NCI-H345 treated with DMSO at 0.1 percent for 48 hours (cell line): ENCODE data around the gene PSME3.

ENCODE experiments used
- DNase-seq: peaks from one replicate; lab custom pipeline; 2025; ENCODE audit not compliant: unreplicated experiment; lab: John Stamatoyannopoulos, UW

Gene PSME3

GRCh38 chr17:42832934-42833766, at the start of gene PSME3:
TSS of gene PSME3 (plus strand) at chr17:42833397. CDS start at chr17:42833632, 235 bp downstream.
- DNase-seq, result peak; percentile 82

DNA sequence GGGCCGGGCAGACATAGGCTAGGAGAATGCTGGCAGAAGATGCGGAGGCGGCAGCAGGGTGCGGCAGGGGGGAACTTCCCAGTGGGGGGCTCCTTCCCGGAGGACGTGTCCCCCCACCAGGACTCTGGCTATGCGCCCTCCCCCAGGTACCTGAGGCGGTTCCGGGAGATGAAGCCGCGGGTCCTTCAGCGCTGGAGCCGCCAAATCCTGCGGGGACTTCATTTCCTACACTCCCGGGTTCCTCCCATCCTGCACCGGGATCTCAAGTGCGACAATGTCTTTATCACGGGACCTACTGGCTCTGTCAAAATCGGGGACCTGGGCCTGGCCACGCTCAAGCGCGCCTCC, 49.4 kb upstream of the PSME3 start:
- no peak for DNase-seq

- DNase-seq, result no peak
Measured at GRCh38 chr17:42784409-42784808, 48.8 kb upstream of the PSME3 start.

DNA sequence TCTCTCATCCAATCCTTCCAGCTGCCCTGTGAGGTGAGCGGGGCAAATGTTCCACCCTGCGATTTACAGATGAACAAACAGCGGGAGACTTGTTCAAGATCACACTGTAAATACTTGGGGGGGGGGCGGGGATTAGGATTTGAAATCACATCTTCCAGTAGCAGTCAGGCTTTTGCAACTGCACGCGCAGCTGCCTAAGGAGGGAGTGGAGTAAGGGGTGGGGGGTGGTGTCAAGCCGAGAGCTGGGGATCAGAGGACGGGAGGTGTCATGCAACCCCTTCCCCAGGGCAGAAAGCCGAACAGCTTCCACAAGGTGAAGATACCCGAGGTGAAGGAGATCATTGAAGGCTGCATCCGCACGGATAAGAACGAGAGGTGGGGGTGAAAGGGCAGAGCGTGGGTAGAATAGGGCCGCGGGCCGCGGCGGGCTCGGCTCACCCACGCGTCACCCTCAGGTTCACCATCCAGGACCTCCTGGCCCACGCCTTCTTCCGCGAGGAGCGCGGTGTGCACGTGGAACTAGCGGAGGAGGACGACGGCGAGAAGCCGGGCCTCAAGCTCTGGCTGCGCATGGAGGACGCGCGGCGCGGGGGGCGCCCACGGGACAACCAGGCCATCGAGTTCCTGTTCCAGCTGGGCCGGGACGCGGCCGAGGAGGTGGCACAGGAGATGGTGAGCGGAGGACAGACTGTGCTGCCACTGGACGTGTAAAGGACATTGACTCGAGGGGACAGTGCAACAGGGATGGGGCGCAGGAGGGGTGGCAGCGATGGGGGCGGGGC, 48.2 kb upstream of the PSME3 start:
- DNase-seq, result no peak

GRCh38 chr17:42787266-42787665, 45.9 kb upstream of the PSME3 start:
- DNase-seq, result no peak

- DNase-seq, result no peak
Measured at GRCh38 chr17:42791948-42792347, 41.2 kb upstream of the PSME3 start.

GRCh38 chr17:42792545-42792944, 40.7 kb upstream of the PSME3 start:
- DNase-seq, result no peak

DNA sequence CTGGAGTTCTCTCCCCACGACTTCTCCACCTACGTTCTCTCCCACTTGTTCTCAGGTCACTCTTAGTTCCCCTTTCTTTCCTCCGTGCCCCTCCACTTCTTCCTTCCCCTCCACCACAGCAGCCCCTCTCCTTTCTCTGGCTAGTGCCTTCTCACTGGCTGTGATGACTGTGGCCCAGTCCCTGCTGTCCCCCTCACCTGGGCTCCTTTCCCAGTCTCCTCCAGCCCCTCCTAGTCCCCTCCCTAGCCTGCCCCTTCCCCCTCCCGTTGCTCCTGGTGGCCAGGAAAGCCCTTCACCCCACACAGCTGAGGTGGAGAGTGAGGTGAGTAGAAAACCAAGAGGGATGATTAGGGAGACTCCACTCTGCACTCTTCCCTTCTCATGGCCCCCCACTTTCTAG, 38.1 kb upstream of the PSME3 start:
- no peak for DNase-seq

- no peak for DNase-seq
Measured at GRCh38 chr17:42795465-42795864, 37.7 kb upstream of the PSME3 start.

GRCh38 chr17:42796066-42796758, 37.0 kb upstream of the PSME3 start:
- DNase-seq, result no peak

DNA sequence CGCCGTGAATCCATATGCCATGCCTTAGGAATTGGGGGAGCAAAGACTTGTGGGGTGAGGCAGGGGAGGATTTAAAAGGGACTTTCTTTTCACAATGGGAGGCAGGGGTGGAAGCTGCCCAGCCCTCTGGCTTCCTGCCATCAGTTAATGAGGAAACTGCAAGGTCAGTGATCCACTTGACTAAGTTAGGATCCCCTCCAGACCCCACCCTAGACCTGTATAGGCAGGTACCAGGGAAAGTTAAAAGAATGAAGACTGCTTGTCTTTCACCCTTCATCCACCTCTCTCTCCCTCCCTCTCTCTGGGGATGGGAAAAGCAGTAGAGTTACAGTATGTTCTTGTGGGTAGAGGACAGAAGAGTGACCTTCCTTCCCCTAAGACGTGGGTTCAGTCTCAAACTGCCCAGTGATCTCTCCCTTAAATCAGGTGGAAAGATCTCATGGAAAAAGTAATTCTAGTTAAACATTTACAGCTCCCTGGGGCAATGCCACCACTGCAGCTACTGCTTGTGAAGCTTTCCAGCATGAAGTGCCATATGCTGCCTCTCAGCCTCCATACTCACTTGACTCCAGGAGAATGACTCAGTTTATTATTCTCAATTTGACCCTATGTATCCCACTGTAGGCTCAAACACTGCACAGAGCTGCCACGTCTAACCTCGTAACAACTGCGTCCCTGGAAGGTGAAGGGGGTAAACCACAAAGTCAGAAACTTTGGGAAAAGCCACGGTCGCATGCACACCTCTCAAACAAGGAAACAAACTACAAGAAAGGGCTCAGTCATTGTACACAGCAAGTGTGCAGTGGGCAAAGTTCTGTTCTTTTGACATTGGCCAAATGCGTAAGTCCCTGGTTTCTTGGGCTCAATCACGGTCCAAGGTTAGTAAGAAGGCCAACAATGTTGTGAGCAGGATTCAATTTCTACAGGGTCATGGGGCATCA, 35.9 kb upstream of the PSME3 start:
- DNase-seq, result no peak

GRCh38 chr17:42798011-42798382, 35.2 kb upstream of the PSME3 start:
- no peak for DNase-seq

DNA sequence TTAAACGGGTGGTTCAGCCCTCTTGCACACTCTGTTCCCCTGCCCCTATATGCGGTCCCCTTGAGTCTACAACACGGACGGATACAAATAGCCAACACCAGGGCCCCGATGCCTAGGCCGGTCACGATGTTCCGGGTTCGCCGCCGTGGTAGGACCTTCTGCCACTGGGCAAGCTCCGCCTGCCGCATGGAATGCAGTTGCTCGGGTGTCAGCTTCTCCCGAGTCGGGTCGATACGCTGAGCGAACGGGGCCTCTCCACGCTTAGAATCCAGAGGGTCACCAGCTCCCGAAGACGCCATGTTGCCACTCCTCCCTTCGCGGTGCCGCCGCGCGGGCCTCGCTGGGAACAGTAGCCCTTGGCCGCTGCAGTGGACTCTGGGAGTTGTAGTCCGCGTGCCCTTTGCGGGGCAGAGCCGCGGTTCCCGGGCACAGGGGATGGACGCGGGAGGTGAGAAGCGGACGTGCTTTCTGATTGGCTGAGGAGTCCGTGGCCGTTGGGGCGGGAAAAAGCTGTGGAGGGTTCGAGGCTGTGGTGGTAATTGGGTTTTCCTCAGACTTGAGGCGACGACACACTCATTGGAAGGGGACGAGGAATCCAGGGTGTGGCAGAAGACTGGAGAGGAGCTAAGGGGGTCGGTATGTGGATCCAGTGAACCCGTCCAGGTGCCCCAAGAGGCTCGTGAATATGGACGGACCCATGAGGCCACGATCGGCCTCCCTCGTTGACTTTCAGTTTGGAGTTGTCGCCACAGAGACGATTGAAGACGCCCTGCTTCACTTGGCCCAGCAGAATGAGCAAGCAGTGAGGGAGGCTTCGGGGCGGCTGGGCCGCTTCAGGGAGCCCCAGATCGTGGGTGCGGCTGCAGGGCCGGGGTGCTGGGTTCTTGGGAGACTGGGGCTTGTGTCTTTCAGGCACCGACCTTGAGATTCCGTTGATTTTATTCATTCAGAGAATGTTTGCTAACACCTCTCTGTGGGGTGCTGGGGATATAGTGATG, 34.5 kb upstream of the PSME3 start, which contains the start of the genes CNTD1 and COA3:
TSS of gene CNTD1 (plus strand) at position 479 of the 998 bp plus-strand sequence. CDS start at position 686, 207 bp downstream.
TSS of gene COA3 (minus strand) at position 322 of the 998 bp plus-strand sequence. CDS start at position 299, 23 bp downstream.
- DNase-seq, result peak; percentile 75

DNA sequence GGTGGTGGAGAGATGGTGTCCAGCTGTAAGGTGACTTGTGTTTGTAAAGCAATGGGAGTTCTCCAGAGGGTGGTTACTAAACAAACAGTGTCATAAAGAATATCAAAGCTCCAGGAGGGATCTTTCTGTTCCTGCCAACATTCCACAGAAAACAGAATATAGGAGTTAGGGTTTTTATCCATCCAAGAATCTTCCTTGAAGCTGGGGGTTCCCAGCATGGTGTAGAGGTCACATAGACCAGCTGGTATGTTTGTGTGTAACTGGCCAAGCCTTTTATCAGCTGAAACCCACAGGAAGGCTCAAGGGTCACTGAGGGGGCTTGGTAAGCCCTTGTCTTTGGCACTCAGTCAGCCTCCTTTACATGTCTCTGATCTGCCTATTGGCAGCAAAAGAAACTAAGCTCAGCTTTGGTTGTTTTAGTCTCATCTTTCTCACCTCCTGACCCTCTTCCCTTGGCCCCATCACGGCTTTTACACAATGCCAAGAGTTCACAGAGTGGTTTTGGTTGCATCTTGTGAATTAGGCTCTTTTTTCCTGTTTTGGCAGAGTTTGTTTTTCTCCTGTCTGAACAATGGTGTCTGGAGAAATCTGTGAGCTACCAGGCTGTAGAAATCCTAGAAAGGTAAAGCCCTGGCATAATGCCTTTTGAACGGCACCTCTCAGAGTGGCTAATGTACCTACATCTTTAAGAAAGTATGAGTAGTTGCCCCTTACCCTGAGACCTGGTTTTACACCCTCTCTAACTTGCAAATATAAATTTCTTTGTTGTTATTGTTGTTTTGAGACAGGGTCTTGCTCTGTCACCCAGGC, 29.9 kb upstream of the PSME3 start:
- no peak for DNase-seq

GRCh38 chr17:42804918-42805367, 28.3 kb upstream of the PSME3 start:
- no peak for DNase-seq

- no peak for DNase-seq
Measured at GRCh38 chr17:42806249-42806648, 26.9 kb upstream of the PSME3 start.

- DNase-seq, result no peak
Measured at GRCh38 chr17:42809250-42809649, 23.9 kb upstream of the PSME3 start.
